Muscle of arm (tissue), 12 donors: ENCODE results near the gene TMEM176A. TPM values are rescaled to one million over a fixed set of nuclear protein-coding genes. Genes with fewer than 3 reads are reported as not detected.
"Not testable (repeated sequence)": the region's sequence is repeated elsewhere in the genome, so short reads cannot be mapped to it uniquely, and the experiment has no call there.

Source experiments
- DNase-seq: peaks from one replicate; pipeline ENCODE4 v3.0.0-alpha.2; 2013
- polyA plus RNA-seq, 12 donors: library from polyadenylated mRNA; unstranded; fragments of 120-200 nt; gene quantifications; one replicate each; pipeline ENCODE4 v1.2.1, GENCODE V29; 2013; ENCODE audit not compliant: insufficient read length in 12 of 12

The TMEM176A gene
- polyA plus RNA-seq, 12 donors: 8.3 to 27.0 (median 12.8) TPM; not detected in 1

DNA sequence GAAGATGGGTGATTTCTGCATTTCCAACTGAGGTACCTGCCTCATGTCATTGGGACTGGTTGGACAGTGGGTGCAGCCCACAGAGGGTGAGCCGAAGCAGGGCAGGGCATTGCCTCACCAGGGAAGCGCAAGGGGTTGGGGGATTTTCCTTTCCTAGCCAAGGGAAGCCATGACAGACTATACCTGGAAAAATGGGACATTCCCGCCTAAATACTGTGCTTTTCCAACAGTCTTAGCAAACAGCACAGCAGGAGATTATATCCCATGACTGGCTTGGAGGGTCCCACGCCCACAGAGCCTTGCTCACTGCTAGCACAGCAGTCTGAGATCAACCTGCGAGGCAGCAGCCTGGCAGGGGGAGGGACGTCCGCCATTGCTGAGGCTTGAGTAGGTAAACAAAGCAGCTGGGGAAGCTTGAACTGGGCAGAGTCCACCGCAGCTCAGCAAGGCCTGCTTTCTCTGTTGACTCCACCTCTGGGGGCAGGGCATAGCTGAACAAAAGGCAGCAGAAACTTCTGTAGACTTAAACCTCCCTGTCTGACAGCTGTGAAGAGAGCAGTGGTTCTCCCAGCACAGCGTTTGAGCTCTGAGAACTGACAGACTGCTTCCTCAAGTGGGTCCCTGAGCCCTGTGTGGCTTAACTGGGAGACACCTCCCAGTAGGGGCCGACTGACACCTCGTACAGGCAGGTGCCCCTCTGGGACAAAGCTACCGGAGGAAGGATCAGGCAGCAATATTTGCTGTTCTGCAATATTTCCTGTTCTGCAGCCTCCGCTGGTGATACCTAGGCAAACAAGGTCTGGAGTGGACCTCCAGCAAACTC is 7.3 kb downstream of the TMEM176A start:
- DNase-seq: not testable (repeated sequence)

DNA sequence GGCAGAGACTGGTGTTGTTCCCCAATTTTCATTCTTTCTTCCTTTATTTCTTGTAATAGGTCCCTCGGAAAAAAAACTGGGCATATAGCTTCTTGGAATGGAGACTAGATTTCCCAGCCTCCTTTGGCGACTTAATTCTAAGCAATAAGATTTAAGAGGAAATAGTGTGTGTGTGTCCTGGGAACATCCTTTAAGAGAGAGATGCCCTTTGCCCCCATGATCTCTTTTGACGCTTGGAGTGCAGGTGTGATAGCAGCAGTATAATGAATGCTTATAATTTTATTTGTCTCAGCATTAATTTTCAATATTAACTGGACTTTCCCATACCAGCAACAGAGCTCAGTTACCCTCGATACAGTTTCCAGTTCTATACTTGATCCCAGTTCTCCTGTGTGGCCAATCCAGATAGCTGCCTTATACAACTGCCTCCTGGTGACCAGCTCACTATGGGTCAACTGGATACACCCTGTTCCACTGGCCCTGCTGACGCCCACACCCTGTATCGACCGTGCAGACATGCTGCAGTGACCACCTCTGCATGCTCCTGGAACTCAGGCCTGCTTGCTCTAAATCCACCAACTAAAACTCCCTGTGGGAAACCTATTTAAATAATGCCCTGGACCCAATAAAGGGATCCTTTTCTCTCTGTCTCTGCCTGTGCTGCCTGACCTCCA is 13.9 kb downstream of the TMEM176A start:
- DNase-seq: no peak

DNA sequence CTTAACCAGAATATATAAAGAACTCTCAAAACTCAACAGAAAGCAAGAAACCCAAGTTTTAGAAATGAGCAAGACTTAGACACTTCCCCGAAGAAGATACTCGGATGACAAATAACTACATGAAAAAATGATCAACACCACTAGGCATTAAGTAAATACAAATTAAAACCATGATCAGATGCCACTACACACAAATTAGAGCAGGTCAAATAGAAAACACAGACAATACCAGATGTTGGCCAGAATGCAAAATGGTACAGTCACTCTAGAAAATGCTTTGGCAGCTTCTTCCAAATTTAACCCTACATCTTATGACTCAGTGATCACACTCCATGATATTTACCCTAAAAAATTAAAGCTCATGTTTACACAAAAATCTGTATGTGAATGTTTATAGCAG is 18.4 kb downstream of the TMEM176A start:
- no peak for DNase-seq

DNA sequence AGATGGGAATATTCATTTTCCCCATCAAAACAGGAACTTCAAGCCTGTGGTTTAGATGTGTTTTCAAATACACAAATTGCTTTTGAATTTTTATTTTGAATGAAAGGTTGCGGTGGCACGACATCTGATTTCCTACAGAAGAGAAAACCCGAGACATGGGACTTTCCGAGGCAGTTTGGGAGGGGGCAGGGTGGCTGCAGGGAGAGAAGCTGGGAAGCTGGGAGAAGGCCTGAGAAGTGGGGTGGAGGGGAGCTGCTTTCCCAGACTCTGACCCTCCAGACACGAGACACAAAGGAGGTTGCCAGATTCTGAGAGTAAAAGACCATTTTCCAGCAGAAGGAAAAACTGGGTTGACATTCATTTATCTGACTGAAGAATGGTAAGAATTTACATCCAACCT is 19.6 kb downstream of the TMEM176A start:
- DNase-seq: no peak

DNA sequence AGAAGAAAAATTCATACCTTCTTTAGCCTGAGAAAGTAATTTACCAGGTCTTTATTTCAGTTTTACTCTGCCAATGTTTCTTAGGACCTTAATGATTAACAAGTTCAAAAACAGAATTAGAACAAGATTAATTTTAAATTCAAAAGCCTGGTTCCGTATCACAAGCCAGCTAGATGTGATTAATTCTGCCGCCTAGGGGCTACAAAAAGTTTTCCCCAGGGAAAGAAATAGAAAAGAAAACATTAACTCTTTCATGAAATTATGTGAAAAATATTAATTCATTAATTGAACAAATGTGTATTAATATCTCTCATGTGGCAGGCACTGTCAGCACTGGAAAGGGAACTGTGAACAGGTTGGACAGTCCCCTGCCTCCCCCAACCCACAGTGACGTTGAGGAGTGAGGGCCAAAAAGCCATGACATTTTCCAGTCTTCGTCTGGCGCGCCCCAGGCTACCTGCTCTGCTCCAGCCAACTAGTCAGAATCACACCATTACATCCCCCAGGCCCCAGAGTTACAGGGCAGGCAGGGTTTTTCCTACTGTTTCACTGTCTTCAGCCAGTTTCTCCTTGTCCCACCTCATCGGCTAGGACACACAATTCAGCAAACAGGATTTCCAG is 20.1 kb downstream of the TMEM176A start:
- DNase-seq: no peak

DNA sequence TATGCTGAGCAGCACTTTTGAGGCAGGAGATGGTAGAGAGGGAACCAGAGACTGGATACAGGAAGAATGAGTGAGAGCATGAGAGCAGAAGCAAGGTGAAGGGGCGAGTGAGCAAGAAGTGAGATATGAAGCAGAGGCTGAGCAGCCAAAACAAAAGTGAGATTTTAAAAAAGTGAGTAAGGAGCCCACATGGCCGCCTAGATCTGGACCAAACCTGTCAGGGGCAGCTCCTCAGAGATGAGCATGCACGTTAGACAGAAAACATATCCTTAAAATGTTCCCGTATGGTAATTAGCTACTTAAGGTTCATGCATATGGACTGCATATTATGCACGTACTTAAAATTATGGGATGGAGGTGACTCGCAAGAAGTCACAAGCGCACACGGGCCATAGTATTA is 22.5 kb downstream of the TMEM176A start:
- no peak for DNase-seq

DNA sequence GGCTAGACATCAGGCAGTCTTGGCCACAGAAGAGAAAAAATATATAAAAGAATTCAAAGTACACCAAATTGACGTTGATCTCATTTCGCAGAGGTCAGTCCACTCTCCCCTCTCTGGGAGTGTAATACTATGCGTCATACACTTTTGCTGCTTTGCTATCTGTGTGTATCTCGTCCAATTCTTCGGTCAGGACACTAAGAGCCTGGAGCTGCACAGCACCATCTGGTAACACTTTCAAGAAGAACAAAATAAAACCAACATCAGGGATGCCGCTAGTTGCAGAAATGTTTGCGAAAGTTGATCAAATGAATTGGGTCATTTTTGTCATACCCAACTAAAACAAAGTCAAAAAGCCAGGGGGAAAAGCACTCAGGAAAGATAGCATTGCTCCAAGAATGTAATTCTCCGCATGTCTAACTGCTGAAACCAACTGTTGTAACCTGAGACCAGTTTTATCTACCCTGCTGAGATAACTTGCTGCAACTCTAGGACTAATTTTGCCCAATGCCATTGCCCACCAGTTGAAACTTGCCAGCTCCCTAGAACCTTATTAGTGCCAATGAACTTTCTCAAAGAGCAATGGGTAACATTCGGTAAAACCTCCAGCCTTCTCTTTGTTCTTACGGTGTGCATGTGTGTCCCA is 23.0 kb downstream of the TMEM176A start:
- no peak for DNase-seq

DNA sequence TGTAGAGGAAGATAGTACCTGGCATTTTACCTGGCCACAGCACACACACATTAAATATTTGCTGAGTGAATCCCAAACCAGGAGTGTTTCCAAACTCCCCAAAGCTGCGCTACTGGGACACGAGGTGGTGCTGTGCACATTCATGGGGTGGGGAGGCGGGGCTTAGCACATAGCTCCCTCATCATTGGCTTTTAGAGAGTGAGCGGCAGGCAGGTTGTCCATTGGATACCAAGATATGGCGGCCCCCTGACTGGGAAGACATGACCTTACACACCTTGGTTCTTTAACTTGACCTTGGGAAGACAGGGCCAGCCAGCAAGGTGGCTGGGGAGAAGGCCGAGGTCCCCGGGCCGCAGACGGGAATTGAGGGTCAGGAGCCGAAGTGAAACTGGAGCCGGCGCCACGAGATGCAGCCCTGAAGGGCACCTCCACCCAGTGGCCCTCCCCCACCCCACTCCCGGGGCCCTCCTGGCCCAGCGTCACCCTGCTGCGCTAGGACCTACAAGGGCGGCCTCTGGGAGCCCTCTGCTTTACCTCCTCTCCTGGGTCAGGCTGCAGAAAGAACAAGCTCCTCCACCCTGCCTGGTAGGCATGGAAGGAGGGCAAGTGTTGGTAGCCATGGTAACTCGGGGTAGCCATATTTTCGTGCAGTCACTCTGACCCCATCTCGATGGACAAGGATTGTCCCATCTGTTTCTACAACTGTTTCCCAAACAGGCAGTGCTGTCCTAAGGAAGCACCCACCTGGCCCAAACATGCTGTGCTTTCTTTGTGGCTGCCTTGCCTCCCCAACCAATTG is 24.0 kb downstream of the TMEM176A start:
- no peak for DNase-seq

DNA sequence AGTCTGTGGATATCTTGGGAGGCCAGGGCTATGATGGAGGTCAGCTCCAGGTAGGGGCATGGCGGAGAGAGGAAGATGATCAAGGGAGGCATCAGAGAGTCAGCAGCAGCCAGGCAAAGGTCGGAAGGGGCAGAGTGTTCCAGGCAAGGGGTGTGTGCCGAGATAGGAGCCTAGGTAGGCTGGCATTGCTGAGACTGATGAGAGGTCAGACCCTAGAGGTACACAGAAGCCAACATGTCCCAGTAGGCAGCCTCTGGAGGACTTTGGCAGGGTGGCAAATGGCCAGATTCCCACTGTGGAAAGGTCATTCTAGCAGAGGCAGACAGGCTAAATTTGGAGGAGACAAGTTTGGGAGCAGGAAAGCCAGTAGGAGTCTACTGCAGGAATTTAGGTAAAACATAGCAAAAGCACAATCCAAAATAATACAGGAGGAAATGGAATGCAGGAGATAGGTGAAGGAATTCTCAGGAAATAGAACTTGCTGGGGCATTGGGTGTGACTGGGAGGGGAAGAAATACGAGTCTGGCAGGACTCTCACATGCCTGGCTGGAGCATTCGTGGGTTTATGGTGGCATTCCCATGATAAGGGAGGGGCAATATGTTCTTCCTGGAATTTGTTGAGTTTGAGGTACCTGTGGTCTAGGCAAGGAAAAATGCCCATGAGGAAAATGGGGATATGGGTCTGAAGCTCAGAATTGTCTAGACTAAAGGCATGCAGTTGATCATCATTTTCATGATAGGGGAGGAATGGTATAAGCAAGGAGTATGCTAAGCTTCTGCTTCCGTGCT is 25.7 kb downstream of the TMEM176A start:
- no peak for DNase-seq

DNA sequence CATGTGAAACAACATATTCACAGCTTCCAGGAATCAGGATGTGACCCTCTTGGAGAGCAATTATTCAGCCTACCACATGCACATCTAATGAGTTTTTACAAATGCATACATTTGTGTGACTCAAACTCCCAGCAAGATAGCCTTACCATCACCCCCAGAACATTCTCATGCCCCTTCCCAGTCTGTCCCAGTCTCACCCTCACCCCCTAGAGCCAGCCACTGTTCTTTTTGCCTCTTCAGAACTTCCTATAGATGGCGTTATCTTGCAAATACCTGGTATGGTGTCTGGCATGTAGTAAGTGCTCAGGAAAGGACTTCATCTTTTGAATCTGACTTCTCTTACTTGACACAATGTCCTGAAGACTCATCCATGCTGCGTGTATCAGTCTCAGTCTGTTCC is 27.8 kb downstream of the TMEM176A start:
- DNase-seq: no peak

DNA sequence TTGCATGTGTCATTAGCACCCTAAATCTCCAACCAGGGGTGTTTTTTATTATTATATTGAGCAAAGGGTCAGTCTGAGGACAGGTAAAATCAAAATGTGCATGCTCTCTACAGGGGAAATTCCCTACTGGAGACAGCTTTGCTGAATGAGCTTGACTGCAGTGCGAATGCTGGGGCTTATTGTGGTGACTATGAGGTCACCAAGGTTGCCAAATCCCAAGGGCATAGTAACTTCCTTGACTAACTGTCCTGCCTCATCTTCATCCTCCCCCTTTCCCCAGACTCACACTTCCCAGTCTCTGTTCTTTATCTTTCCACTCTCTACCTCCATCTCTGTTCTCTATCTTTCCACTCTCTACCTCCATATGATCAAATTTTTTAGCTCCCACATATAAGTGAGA is 28.9 kb downstream of the TMEM176A start:
- DNase-seq: no peak

DNA sequence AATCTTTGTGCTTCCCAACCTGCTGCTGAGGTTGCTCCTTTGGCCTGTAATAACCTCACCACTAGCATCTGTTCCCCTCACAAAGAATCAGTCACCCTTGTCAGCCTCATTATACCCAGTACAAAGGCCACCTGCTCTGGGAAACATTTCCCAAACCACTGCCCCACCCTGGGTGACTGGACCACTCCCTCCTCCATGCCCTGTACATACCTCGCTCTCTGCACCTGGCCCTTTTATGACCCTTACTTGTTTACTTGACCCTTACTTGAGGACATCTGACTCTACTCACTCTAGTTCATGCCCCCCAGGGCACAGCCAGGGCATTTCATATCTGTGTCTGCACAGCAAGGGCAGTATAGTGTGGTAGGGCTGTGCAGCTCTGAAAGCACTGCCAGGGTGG is 30.4 kb downstream of the TMEM176A start:
- no peak for DNase-seq

DNA sequence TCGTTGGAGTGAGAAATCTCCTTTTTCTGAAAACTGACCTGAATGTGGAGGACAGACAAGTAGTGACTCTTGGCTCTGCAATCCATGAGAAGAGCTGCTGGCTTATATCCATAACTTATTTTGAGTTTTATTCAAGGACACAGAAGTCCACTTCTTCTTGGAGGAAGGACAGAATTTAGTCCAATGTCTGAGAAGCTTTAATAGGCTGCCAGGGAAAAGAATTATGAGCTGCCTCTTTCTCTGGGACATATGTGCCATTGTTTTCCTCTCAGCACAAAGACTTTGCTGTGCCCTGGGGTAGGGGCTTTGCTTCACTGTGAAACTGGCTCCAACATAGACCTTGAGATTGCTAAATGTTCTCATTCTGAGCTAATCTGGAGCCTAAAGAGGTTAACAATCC is 31.3 kb downstream of the TMEM176A start:
- no peak for DNase-seq

DNA sequence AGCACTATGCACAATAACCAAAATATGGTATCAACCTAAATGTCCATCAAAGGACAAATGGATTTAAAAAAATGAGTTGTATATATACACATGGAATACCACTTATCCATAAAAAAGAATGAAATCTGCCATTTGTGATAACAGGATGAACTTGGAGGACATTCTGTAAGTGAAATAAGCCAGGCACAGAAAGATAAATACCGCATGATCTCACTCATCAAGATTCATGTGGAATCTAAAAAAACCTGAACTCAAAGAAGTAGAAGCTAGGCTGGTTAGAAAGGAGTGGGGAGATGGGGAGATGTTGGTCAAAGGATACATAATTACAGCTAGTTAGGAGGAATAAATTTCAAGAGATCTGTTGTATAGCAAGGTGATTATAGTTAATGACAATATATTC is 34.5 kb downstream of the TMEM176A start:
- no peak for DNase-seq

DNA sequence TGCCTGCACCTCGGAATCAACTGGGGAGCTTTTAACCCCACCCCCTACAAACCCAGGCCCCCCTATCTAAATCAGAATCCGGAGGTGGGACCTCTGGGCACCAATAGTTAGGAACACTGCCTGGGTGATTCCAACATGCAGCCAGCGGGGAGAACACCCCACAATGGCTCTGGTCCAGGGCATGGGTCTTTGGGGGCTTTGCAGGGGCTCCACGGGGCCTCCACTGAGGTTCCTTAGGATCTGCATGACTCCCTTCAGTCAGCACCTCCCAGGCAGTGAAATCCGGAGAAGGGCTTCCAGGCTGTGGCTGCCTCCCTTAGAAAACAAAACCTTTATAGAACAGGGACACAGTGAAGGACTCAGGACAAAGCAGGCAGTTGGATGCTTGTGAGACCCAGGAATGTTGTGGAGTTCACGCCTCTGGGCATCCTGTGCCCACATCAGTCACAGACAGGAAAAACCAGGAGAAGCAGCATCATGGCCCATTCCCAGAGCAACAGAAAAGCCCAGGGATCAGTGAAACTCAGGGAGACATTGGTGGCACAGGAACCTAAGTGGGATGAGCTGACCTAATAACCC is 35.2 kb downstream of the TMEM176A start:
- DNase-seq: no peak

DNA sequence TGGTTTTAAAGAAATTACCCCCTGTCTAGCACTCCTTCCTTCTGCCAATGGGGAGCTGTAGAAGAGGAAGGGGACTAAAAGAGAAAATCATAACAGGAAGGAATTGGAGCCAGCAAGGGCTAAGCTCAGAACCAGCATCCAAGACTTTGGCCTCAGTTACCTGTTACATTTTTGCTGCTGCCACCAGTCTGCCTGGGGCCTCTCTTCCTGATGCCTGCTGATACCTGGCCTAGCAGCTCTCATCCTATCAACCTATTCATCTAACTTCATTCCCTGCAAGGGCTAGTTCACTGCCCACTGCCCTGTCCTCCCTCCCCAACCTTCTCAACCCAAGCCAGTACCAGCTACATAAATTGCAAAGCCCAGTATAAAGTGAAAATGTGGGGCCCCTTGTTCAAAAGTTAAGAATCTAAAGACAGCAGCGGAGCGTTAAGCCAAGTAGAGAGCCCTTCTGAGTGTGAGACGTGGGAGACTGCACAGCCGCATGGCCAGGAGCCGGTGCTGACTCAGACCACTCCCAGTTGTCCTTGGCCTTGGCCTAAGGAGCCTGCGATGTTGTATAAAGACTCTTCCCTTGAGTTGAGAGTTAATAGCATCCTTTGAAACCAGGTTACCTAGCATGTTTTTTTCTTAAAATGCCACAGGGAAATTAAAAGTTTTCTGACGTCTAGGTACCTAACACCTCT is 38.5 kb downstream of the TMEM176A start:
- DNase-seq: no peak

DNA sequence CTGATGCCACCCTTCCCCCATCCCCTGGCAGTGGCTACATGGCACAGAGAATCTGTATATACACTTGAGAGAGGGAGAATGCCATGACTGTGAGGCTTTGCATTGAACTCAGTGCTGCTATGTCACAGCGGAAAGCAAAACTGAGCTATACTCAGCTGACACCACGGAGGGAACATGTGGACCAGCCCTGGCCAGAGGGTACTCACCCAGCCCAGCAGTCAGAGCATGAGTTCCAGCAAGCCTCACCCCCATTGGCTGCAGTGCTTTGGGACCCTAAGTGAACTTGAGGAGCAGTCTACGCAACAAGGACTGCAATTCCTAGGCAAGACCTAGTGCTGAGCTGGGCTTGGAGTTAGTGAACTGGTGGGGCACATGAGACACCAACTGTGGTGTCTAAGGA is 41.4 kb downstream of the TMEM176A start:
- DNase-seq: no peak

DNA sequence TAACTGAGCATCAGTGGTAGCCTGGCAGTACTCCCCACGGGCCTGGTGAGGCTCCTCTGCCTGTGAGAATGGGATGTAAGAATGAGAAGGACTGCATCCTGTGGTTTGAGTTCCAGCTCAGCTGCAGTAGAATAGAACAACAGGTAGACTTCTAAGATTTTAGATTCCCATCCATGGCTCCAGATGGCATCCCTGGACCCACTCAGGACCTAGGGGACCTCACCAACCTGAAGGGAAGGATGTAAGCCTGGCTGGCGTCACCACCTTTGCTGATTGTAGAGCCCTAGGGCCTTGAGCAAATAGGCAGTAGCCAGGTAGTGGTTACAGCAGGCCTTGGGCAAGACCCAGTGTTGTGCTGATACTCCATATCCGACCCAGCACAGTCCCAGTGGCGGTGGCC is 42.1 kb downstream of the TMEM176A start:
- no peak for DNase-seq

DNA sequence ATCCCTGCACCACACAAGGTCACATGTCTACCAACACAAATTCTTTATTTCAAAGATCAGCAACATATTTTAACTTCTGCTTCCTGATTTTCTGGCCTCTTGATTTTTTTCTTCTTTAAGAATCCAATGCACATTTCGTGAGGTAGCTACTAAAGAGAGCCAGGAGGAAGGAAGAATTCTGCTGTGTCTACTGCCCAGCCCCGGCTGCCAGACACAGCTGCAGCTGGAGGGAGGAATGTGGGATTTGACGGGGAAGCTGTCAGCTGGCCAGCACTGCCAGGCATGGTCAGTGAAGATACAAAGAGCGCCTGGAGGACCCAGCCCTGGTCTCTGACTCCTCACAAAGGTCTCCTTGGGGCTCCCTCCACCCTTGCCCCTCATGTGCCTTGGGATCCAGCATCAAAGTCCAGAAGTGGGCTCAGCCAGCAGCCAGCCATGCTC is 44.9 kb downstream of the TMEM176A start:
- DNase-seq: peak; percentile 43
